GM18526 (cell line): Measurements from ENCODE around the gene TNFSF18.

Source experiments
- POLR2A ChIP-seq: IDR thresholded peaks from 3 replicates; pipeline ENCODE4 v1.6.1; 2011; ENCODE audit not compliant: insufficient read length; ENCODE audit errors: extremely low read depth

The TNFSF18 gene

DNA sequence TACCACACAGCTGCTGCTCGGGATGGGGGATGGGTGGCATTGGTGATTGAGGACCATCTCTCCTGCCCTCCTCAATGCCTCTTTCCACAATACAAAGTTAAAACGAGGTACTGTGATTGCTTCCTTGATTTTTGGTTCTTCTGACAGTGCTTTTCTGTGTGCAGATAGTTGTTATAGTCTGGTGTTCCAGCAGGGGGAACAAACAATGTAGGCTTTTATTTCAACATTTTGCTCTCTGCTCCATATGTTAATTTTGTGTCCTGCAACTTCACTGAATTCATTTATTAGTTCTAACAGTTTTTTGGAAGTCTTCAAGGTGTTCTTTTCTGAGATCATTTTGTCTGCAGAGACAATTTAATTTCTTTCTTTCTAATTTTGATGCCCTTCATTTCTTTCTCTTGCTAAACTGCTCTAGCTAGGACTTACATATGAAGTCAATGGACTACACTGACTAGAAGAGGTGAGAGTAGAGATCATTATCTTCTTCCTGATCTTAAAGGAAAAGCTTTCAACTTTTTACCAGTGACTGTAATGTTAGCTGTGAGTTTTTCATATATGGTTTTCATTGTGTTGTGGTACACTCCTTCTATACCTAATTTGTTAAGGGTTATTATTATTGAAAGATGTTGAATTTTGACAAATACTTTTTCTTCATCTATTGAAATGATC is 45.4 kb downstream of the TNFSF18 start:
- no peak for TF ChIP-seq POLR2A

- no peak for TF ChIP-seq POLR2A
These were observed 47.6 kb downstream of the TNFSF18 start for GRCh38 chr1:173002891-173003838.

GRCh38 chr1:172999349-172999748 is 51.4 kb downstream of the TNFSF18 start:
- TF ChIP-seq POLR2A, result no peak

- TF ChIP-seq POLR2A, result no peak
These were observed 52.8 kb downstream of the TNFSF18 start for GRCh38 chr1:172997941-172998361.

DNA sequence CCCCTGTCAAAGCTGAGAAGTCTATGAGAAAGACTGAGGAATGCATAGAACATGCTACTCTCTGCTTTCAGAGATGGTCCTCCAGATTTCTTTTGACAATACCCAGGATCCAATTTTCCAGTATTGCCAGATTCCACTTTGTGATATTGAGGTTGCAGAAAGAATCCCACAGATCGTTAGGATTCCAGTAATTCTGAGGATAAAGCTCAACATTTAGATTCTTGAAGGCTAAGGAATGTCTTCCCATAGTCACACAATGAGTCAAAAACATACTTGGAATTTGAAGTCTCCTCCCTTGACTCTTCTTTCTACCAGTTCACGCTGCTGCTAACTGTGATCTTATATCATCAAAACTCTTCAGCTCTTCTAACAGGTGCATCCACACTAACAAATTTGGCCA is 57.1 kb downstream of the TNFSF18 start:
- TF ChIP-seq POLR2A, result no peak

- TF ChIP-seq POLR2A, result no peak
These were observed 58.9 kb downstream of the TNFSF18 start for GRCh38 chr1:172991674-172992400.

GRCh38 chr1:172990598-172991215 is 60.0 kb downstream of the TNFSF18 start:
- no peak for TF ChIP-seq POLR2A
